Measurements from ENCODE around the gene PPM1L. TPM values are rescaled to one million over a fixed set of nuclear protein-coding genes. Genes with fewer than 3 reads are reported as not detected.
A peak's percentile ranks its signal among the peaks of the same experiment; 100 is the strongest.

PPM1L gene
- total and polyA plus RNA-seq, 7 donors, result 6.2 to 76.1 (median 66.0) TPM

- DNase-seq (no peak), ATAC-seq (no peak)
- Histone ChIP-seq H3K4me3 (no peak overlapping the region), H3K27ac (peak overlapping the region; percentile 92), H3K36me3 (ENCODE audit: insufficient read depth in 1 of 2, low read depth in 1 of 2) (no peaks in the 10 kb centered on the region), H3K27me3 (ENCODE audit: insufficient read depth in 3 of 3, low read length in 2 of 3) (no peaks in the 10 kb centered on the region), H3K4me1 (peaks cover 88% of the 10 kb centered on the region), H3K9me3 (no peaks in the 10 kb centered on the region)
- WGBS, 3 donors, result 76 to 94% (median 78%) methylated on average over 3 of the region's 3 CpGs
- no peak for TF ChIP-seq CTCF (IDR thresholded peaks at IDR 0.05)
- intact Hi-C loops (cut with DNase I), result loop anchor here (5.0 to 10.0 kb wide), 2 partner anchors 49 to 68 kb away; partner anchors contain the start of gene PPM1L (in 2 of the 2)
Observed at GRCh38 chr3:160806686-160807085, 50.7 kb downstream of the PPM1L start.

GRCh38 chr3:160808838-160809237 lies 52.8 kb downstream of the PPM1L start:
- Histone ChIP-seq H3K9me3 (no peaks in the 10 kb centered on the region), H3K27me3 (ENCODE audit: insufficient read depth in 3 of 3, low read length in 2 of 3) (no peaks in the 10 kb centered on the region), H3K4me1 (peaks cover 92% of the 10 kb centered on the region), H3K36me3 (ENCODE audit: insufficient read depth in 1 of 2, low read depth in 1 of 2) (no peaks in the 10 kb centered on the region), H3K27ac (peak overlapping the region; percentile 92), H3K4me3 (peak overlapping the region; percentile 17)
- DNase-seq, result peak; percentile 59 to 85
- intact Hi-C loops (cut with DNase I), result loop anchor here (5.0 to 10.0 kb wide), 2 partner anchors 52 to 66 kb away; partner anchors contain the start of gene PPM1L (in 2 of the 2)
- 28 to 42% (median 30%) methylated on average over 3 of the region's 3 CpGs for WGBS, 3 donors
- ATAC-seq, result peak; percentile 73 to 86 (median 82)
- TF ChIP-seq CTCF (IDR thresholded peaks at IDR 0.05), result no peak

- 19 to 36% (median 22%) methylated on average over 2 of the region's 2 CpGs for WGBS, 3 donors
- peaks cover 91% of the 10 kb centered on the region for H3K4me1 ChIP-seq
- TF ChIP-seq CTCF (IDR thresholded peaks at IDR 0.05), result no peak
- peak; percentile 52 to 70 (median 64) for ATAC-seq
- peak overlapping the region; percentile 17 for H3K4me3 ChIP-seq
- intact Hi-C loops (cut with DNase I), result loop anchor here (5.0 to 10.0 kb wide), 2 partner anchors 52 to 65 kb away; partner anchors contain the start of gene PPM1L (in 2 of the 2)
- peak overlapping the region; percentile 92 for H3K27ac ChIP-seq
- DNase-seq, result no peak
- no peaks in the 10 kb centered on the region for H3K27me3 ChIP-seq (ENCODE audit: insufficient read depth in 3 of 3, low read length in 2 of 3)
- H3K9me3 ChIP-seq, result no peaks in the 10 kb centered on the region
- H3K36me3 ChIP-seq (ENCODE audit: insufficient read depth in 1 of 2, low read depth in 1 of 2), result no peaks in the 10 kb centered on the region
Observed at GRCh38 chr3:160809453-160809852, 53.4 kb downstream of the PPM1L start.

GRCh38 chr3:160810362-160811236 lies 54.6 kb downstream of the PPM1L start:
- ATAC-seq (peak; percentile 65 to 74 (median 71)), DNase-seq (peak; percentile 23 to 69)
- 20 to 30% (median 23%) methylated on average over 4 of the region's 4 CpGs for WGBS, 3 donors
- Histone ChIP-seq H3K27ac (peak overlapping the region; percentile 92), H3K27me3 (ENCODE audit: insufficient read depth in 3 of 3, low read length in 2 of 3) (no peaks in the 10 kb centered on the region), H3K9me3 (no peaks in the 10 kb centered on the region), H3K4me1 (peaks cover 82% of the 10 kb centered on the region), H3K4me3 (peak overlapping the region; percentile 9), H3K36me3 (ENCODE audit: insufficient read depth in 1 of 2, low read depth in 1 of 2) (no peaks in the 10 kb centered on the region)
- intact Hi-C loops (cut with DNase I), result loop anchor here in 1 of 2 donors (5.0 kb wide), 2 partner anchors 42 to 57 kb away; no protein-coding TSS in a partner anchor
- no peak for TF ChIP-seq CTCF (IDR thresholded peaks at IDR 0.05)

Data from psoas muscle (tissue), 8 donors.